HepG2 (cell line): Measurements from ENCODE around the gene UBXN1. TPM values are rescaled to one million over a fixed set of nuclear protein-coding genes. Genes with fewer than 3 reads are reported as not detected.

Experiments
- CAMTA2 ChIP-seq: sonication (generic); formaldehyde crosslinking; IDR thresholded peaks from 2 replicates; pipeline ENCODE4 v1.4.0; 2020; ENCODE audit warnings: mild to moderate bottlenecking, missing genetic modification reagents, borderline replicate concordance
- CREM ChIP-seq, 2 experiments: sonication (generic) in 1 of 2; formaldehyde crosslinking in 1 of 2; IDR thresholded peaks; 2 replicates each; pipeline versions ENCODE4 v1.4.0 to v1.6.1; 2016 to 2020; ENCODE audit warnings: antibody characterized with exemption in 1 of 2, mild to moderate bottlenecking in 1 of 2, missing genetic modification reagents in 1 of 2
- HES4 ChIP-seq: sonication (generic); formaldehyde crosslinking; IDR thresholded peaks from 2 replicates; pipeline ENCODE4 v1.9.0; 2021; ENCODE audit warnings: mild to moderate bottlenecking, missing genetic modification reagents, borderline replicate concordance
- HNF4A ChIP-seq: sonication (generic); formaldehyde crosslinking; IDR thresholded peaks from 2 replicates; pipeline ENCODE4 v1.4.0; 2020; ENCODE audit warnings: missing genetic modification reagents
- HNF4G ChIP-seq, 2 experiments: sonication (generic) in 1 of 2; formaldehyde crosslinking in 1 of 2; IDR thresholded peaks; 2 replicates each; pipeline versions ENCODE4 v1.4.0 to v1.6.1; 2011 to 2020; ENCODE audit warnings: borderline replicate concordance in 2 of 2, low read depth in 2 of 2, mild to moderate bottlenecking in 2 of 2, low read length in 1 of 2, missing genetic modification reagents in 1 of 2, moderate library complexity in 1 of 2
- IRX3 ChIP-seq: sonication (generic); formaldehyde crosslinking; IDR thresholded peaks from 2 replicates; pipeline ENCODE4 v1.8.1; 2023; ENCODE audit warnings: mild to moderate bottlenecking, low read depth, missing genetic modification reagents, borderline replicate concordance
- KDM6A ChIP-seq: IDR thresholded peaks from 2 replicates; pipeline ENCODE4 v1.6.1; 2016; ENCODE audit warnings: low read depth
- MAFG ChIP-seq: sonication (generic); formaldehyde crosslinking; IDR thresholded peaks from 2 replicates; pipeline ENCODE4 v1.5.1; 2020; ENCODE audit warnings: mild to moderate bottlenecking, missing genetic modification reagents
- MBNL3 ChIP-seq: fragments of 250-450 bp; sonication (Bioruptor Pico); conservative IDR thresholded peaks from 2 replicates; pipeline ENCODE4 v1.8.0; 2022; ENCODE audit warnings: mild to moderate bottlenecking, inconsistent platforms
- MTA1 ChIP-seq: sonication (generic); formaldehyde crosslinking; IDR thresholded peaks from 2 replicates; pipeline ENCODE4 v1.4.0; 2020; ENCODE audit warnings: missing genetic modification reagents, mild to moderate bottlenecking, borderline replicate concordance
- POLR2A ChIP-seq, 2 experiments: IDR thresholded peaks; 2 replicates each; pipeline ENCODE4 v1.6.1; 2011; ENCODE audit warnings: low read depth in 2 of 2, low read length in 2 of 2, mild to moderate bottlenecking in 1 of 2, moderate library complexity in 1 of 2; ENCODE audit not compliant: insufficient read depth in 1 of 2
- SIX4 ChIP-seq: sonication (generic); formaldehyde crosslinking; IDR thresholded peaks from 2 replicates; pipeline ENCODE4 v1.4.0; 2020; ENCODE audit warnings: missing genetic modification reagents
- TP53 ChIP-seq: sonication (generic); formaldehyde crosslinking; conservative IDR thresholded peaks from 2 replicates; pipeline ENCODE4 v1.4.0; 2020; ENCODE audit warnings: missing genetic modification reagents
- ZFYVE20 ChIP-seq: sonication (generic); formaldehyde crosslinking; IDR thresholded peaks from 2 replicates; pipeline ENCODE4 v1.8.0; 2023; ENCODE audit warnings: low read depth, mild to moderate bottlenecking, moderate library complexity, missing genetic modification reagents, borderline replicate concordance
- ZNF253 ChIP-seq: sonication (generic); formaldehyde crosslinking; IDR thresholded peaks from 2 replicates; pipeline ENCODE4 v1.8.0; 2022; ENCODE audit warnings: mild to moderate bottlenecking, missing genetic modification reagents, borderline replicate concordance
- ZNF484 ChIP-seq: sonication (generic); formaldehyde crosslinking; IDR thresholded peaks from 2 replicates; pipeline ENCODE4 v1.5.1; 2020; ENCODE audit warnings: mild to moderate bottlenecking, low read depth, missing genetic modification reagents, borderline replicate concordance
- ZNF556 ChIP-seq: sonication (generic); formaldehyde crosslinking; IDR thresholded peaks from 2 replicates; pipeline ENCODE4 v1.4.0; 2020; ENCODE audit warnings: mild to moderate bottlenecking, missing genetic modification reagents, borderline replicate concordance
- ZNF768 ChIP-seq: sonication (generic); formaldehyde crosslinking; IDR thresholded peaks from 2 replicates; pipeline ENCODE4 v1.4.0; 2020; ENCODE audit warnings: missing genetic modification reagents
- ZNF775 ChIP-seq: sonication (generic); formaldehyde crosslinking; IDR thresholded peaks from 2 replicates; pipeline ENCODE4 v1.4.0; 2020; ENCODE audit warnings: missing genetic modification reagents, mild to moderate bottlenecking, moderate library complexity, borderline replicate concordance
- polyA plus RNA-seq, 8 experiments: library from polyadenylated mRNA; depleted of rRNA in 3 of 8; stranded (reverse) in 7 of 8; unstranded in 1 of 8; fragments of >200 nt; fragmentation: Illumina TruSeq in 4 of 8; extraction: Trizol in 4 of 8; gene quantifications; 2 replicates each; pipeline versions ENCODE4 v1.2.1 to v1.2.3, GENCODE V29; 2011 to 2016; ENCODE audit warnings: low read depth in 4 of 8, missing spikeins in 1 of 8, mixed read lengths in 1 of 8; ENCODE audit not compliant: insufficient read depth in 1 of 8
- total RNA-seq, 5 experiments: library from RNA; depleted of rRNA; stranded (reverse); fragments of >200 nt; fragmentation: Illumina TruSeq; extraction: Trizol; gene quantifications; 2 replicates each; pipeline ENCODE4 v1.2.3, GENCODE V29; 2016; ENCODE audit warnings: low read depth in 1 of 5
- TF ChIP-seq, protein P1 (sequence below): sonication (generic); formaldehyde crosslinking; IDR thresholded peaks from 2 replicates; pipeline ENCODE4 v1.4.0; 2020; ENCODE audit warnings: mild to moderate bottlenecking, missing genetic modification reagents
- TF ChIP-seq, protein P2 (sequence below): sonication (generic); formaldehyde crosslinking; IDR thresholded peaks from 2 replicates; pipeline ENCODE4 v1.8.1; 2023; ENCODE audit warnings: mild to moderate bottlenecking, missing genetic modification reagents
- TF ChIP-seq, protein P3 (sequence below): IDR thresholded peaks from 2 replicates; pipeline ENCODE4 v1.6.1; 2016; ENCODE audit warnings: missing biosample characterization, missing genetic modification reagents, low read depth

UBXN1 gene
- total and polyA plus RNA-seq, 2 of the 13 experiments (the other 11 are each of a cell fraction or from before 2014, with no cell fraction given): 47.5 to 52.4 TPM

DNA sequence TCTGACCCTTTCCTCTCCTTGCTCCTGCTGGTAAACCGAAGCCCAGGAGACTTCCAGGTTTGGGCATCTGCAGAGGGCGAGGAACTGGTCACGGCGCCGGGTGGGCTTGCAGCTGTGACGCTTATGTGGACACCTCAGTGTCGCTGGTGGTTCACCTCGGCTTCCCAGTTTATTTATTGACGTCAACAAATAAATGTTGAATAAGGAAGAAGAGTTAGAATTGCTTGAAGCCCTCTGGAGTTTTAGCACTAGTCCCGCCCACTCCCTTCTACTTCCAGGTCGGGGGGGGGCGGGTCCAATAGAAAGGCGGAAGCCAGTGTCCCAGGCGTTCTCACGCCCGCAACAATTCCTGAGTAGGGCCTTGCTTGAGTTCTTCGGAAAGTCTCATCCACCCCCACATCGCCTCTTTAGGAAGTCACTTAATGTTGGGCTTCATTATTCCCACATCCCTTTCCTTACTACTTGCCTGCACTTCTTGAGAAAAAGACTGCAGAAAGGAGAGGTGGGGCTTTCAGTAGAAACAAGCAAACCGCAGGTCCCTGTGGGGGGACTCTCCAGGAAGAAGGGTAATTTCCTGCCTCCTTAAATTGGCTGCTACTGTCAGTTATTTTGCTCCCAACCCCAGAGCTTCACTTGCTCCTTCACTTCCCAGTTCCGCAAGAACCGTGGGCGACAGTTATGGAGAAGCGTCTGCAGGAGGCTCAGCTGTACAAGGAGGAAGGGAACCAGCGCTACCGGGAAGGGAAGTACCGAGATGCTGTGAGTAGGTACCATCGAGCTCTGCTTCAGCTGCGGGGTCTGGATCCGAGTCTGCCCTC lies 49.5 kb upstream of the UBXN1 start, which contains the start of gene TTC9C (continued):
- TF ChIP-seq ZFYVE20 (CRISPR knock-in tag) (0 out of 2 replicates have a peak, but pooled peaks have one; percentile 31), ZNF556 (CRISPR knock-in tag) (no peak; the same call in 1 of the 2 replicates), MTA1 (CRISPR knock-in tag) (no peak), KDM6A (CRISPR knock-in tag) (no peak), HES4 (no peak), HNF4G (IDR thresholded peaks at IDR 0.05; ENCODE audit: borderline replicate concordance, low read depth, low read length) (no peak), HNF4G (CRISPR knock-in tag; IDR thresholded peaks at IDR 0.05; ENCODE audit: borderline replicate concordance, low read depth) (no peak), CAMTA2 (CRISPR knock-in tag) (no peak), HNF4A (CRISPR knock-in tag) (no peak), ZNF775 (no peak), CREM (IDR thresholded peaks at IDR 0.05) (peak; percentile 19), CREM (CRISPR knock-in tag; IDR thresholded peaks at IDR 0.05) (no peak), IRX3 (no peak), SIX4 (CRISPR knock-in tag) (no peak), MAFG (no peak), ZNF484 (no peak), MBNL3 (no peak), TP53 (CRISPR knock-in tag) (0 out of 2 replicates have a peak, but pooled peaks have one; percentile 37), ZNF768 (CRISPR knock-in tag) (peak; percentile 42; the same call in 1 of the 2 replicates), POLR2A (IDR thresholded peaks at IDR 0.05; ENCODE audit: insufficient read depth in 1 of 2, low read depth in 2 of 2, low read length in 2 of 2) (peak; percentile 63 to 64), ZNF253 (CRISPR knock-in tag) (no peak)
- TF ChIP-seq, protein P1, sequence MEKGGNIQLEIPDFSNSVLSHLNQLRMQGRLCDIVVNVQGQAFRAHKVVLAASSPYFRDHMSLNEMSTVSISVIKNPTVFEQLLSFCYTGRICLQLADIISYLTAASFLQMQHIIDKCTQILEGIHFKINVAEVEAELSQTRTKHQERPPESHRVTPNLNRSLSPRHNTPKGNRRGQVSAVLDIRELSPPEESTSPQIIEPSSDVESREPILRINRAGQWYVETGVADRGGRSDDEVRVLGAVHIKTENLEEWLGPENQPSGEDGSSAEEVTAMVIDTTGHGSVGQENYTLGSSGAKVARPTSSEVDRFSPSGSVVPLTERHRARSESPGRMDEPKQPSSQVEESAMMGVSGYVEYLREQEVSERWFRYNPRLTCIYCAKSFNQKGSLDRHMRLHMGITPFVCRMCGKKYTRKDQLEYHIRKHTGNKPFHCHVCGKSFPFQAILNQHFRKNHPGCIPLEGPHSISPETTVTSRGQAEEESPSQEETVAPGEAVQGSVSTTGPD (CRISPR knock-in tag): no peak
- TF ChIP-seq, protein P2, sequence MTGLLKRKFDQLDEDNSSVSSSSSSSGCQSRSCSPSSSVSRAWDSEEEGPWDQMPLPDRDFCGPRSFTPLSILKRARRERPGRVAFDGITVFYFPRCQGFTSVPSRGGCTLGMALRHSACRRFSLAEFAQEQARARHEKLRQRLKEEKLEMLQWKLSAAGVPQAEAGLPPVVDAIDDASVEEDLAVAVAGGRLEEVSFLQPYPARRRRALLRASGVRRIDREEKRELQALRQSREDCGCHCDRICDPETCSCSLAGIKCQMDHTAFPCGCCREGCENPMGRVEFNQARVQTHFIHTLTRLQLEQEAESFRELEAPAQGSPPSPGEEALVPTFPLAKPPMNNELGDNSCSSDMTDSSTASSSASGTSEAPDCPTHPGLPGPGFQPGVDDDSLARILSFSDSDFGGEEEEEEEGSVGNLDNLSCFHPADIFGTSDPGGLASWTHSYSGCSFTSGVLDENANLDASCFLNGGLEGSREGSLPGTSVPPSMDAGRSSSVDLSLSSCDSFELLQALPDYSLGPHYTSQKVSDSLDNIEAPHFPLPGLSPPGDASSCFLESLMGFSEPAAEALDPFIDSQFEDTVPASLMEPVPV (CRISPR knock-in tag): no peak
- TF ChIP-seq, protein P3, sequence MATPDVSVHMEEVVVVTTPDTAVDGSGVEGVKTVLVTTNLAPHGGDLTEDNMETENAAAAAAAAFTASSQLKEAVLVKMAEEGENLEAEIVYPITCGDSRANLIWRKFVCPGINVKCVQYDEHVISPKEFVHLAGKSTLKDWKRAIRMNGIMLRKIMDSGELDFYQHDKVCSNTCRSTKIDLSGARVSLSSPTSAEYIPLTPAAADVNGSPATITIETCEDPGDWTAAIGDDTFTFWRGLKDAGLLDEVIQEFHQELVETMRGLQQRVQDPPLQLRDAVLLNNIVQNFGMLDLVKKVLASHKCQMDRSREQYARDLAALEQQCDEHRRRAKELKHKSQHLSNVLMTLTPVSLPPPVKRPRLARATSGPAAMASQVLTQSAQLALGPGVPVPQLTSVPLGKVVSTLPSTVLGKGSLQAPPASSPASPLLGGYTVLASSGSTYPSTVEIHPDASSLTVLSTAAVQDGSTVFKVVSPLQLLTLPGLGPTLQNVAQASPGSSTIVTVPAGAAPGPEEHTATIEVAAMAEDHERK (CRISPR knock-in tag): no peak
